LoVo (cell line): Measurements from ENCODE around the gene IRX2.

Source experiments
- DNase-seq: peaks from one replicate; pipeline ENCODE4 v3.0.0-alpha.2; 2016; ENCODE audit warnings: low spot score

The IRX2 gene

DNA sequence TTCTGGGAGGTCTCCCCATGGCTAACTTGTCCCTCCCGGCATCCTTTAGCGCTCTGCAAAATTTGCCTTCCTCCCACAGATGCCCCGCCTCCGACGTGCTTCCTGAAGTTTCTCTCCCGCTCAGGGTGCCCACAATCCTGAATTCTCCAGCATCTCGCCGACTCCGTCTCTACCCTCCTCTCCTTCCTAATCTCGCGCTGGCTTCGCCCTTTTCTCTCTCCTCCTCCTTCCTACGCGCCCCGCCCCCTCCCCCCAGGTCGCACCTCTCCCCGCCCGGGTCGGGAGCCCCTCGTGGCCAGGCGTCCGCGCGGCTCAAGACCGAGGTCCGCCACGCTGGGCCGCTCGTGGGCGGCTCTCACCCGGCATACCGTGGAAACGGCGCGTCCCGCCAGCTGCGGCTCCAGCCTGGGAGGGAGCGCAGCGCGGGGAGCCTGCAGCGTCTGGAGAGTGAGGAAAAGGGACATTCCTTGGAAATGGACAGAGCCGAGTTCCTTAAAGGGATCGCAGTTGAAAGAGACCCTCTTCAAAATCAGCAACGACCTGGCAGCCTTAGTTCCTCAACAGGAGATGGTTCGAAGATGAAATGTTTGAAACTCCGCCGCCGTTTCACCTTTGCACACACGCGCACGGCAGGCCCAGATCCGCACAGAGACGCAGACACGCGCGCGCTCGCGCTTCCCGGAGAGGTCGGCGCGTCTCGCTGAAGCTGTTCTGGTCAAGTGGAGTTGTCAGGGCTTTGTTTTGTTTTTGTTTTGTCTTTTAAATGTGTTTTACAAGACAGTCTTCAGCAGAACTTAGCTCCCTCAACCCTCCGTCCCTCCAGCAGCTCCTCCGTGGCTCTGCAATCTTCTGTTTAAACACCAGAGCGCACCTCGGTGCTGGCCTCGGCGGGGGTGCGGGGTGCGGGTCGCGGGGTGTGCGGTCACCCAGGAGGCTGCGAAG lies 5.0 kb upstream of the IRX2 start:
- no peak for DNase-seq

DNA sequence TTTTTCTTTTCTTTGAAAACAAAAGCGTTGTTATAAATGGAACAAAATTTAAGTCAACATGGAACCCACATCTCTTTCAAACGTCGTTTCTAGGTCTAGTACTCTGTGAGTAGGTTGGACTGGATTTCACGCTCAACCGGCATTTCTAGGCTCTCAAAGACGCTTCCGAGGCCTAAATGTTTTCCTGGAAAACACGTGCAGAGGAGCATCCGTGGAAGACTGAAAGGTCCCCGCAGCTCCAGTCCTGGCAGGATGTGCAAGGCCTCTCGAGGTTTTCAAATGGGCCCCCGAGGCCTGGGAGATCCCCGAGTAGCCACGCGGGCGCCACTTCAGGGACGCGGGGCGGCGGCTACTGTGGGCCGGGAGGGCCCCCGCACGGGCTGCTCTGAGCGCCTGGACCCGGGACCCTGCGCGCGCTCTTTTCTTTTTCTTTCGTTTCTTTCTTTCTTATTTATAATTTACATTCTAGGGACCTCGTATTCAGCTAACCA lies 4.2 kb upstream of the IRX2 start:
- no peak for DNase-seq

DNA sequence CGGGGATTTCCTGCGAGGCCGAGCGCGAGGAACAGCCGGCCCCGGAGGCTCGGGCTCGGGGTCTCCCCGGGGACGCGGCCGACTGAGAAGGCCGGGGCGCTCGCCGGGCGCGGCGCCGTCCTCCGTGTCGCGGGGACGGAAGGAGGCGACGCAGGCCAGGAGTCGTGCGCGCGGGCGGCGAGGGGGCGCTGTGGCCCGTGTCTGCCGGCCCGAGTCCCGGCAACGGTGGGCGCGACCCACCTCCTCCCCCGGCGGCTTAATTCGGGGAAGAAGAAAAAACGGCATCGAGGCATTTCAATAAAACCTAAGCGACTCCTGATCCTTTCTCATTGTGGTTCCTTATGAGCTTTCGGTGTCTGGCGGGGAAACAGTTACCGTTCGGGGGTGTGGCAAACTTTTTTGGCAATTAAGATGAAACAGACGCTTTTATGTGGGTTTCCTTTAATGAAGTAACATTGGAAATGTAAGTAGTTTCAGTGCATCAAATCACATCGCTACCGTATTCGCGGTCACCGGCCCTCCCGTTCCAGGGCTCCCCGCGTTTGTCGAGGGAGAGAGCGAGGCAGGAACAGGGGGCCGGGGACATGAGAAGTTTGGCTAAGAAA lies 3.7 kb upstream of the IRX2 start:
- DNase-seq, result no peak

- DNase-seq, result no peak
Observed at GRCh38 chr5:2754581-2755075, 3.2 kb upstream of the IRX2 start.

- DNase-seq, result no peak
Observed at GRCh38 chr5:2753452-2754420, 2.3 kb upstream of the IRX2 start.

GRCh38 chr5:2752821-2753439 lies 1.5 kb upstream of the IRX2 start:
- DNase-seq, result no peak

DNA sequence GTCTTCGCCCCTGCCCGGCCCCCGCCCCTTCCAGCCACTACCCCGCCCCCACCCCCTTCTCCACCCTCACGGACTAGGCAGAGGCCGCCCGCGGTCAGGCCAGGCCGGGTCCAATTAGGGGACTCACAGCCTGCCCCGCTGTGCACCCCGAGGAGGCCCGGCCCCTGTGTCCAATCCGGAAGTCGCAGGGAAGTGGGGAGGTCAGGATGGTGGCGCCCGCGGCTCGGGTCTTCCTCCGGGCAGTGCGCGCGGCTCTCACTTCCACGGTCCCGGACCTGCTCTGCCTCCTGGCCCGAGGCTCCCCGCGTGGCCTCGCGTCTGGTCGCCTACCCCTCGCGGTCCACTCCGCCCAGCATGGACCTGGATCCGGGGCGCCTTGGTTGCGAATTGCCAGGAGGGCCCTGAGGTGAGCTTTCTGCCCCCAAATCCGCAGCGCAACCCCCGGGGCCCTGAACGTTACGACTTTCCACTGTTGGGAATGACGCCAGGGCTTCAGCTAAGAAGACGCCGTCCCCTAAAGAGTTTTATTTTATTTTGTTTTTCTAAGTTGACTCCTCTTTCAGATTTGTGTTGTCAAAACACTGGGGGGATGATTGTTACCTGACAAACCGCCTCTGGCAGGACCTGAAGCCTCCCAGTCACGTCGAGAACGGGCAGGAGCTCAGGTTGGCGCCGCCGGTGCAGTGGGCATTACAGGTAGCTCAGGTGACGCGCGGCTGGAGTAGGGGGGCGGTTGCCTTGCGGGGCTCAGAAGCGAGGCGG lies 763 bp upstream of the IRX2 start:
- DNase-seq, result no peak

DNA sequence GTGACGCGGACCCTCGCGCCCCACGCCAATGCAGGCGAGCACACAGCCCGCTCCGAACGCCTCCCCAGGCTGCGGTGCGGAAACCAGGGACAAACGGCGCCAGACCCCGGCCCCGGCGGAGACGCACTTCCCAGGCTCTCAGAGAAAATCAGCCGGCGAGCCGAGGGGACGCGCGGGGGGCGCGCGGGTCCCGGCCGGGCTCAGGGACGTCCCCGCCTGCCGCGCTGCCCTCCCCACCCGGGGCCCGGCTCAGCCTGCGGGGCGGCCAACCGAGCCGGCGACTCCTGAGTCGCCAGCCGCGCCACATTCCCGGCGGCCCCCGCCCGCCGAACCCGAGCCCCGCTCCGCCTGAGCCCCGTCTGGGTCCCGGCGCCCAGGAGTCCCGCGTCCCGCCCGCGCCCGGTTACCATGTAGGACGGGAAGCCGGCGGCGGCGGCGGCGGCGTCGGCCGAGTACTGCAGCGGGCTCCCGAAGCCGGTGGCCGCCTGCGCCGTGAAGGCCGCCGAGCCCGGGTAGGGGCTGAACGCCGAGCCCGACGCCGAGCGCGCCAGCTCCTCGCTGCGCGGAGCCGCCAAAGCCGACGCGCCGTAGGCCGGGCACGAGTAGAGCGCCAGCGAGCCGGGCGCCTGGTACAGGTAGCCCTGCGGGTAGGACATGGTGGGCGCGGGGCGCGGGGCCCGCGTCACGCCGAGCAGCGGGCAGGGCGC lies 566 bp downstream of the IRX2 start:
- DNase-seq, result no peak

DNA sequence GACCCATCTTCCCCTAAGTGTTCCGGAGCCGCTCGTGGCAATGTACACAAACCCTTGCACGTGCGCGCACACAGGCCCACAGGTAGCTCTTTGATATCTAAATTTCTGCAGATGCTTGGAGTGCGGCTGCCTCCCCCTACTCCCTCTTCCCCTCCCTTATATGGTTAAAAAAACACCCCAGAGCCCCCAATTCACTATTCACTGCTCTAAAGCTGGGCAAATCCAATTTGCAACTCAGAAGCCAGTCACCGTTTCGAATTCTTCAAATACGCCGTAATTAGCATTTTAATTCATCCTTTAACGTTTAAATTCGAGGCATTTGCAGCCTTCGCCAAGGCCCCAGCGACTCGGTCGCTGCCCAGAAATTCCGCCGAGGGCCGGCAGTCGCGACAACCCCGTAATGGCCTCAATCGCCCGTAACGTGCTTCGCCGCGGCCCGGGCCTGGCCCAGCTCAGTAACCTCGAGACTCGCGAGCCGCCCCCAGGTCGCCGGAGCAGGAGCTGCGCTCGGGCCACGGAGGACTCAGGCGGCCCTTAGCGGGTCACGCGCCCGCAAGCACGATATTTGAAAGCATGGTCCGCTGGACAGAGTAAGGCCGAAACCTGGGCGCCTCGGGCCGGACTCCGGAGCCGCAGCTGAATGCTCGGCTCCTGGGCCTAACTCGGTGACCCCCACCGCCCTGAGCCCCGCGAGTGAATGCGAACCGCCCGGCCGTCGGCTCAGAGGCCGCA lies 1.3 kb downstream of the IRX2 start:
- no peak for DNase-seq

- DNase-seq, result no peak
Observed at GRCh38 chr5:2749514-2750025, 1.9 kb downstream of the IRX2 start.

- DNase-seq, result no peak
Observed at GRCh38 chr5:2748861-2749513, 2.5 kb downstream of the IRX2 start.

DNA sequence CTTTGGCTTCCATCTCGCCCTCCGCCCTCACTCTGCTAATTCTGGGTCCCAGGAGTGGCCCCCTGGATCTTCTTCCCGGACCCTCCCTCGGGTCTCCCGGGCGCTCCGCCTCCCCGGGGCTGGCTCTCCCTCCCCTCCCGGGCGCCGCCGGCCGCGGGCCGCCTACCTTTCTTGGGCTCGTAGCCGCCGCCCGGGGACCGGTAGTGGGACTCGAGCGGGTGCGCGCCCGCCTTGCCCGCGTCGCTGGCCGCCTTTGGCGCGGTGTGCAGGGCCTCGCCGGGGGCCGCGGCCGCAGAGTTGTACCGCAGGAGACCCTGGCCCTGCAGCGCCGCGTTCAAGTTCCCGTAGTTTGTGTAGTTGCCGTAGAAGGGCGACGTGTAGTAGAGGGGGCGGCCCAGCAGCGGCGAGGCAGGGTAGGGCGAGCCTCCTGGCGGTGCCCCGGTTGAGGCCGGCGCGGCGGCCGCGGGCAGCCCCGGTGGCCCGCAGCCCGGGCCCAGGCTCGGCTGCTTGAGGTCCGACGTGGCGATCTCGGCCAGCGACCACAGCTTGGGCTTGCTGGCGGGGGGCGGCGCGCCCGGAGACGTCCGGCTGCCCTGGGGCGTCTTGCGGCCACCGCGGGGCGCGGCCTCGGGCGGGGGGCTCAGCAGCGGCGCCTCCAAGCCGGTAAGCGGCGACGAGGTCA lies 3.2 kb downstream of the IRX2 start:
- no peak for DNase-seq

DNA sequence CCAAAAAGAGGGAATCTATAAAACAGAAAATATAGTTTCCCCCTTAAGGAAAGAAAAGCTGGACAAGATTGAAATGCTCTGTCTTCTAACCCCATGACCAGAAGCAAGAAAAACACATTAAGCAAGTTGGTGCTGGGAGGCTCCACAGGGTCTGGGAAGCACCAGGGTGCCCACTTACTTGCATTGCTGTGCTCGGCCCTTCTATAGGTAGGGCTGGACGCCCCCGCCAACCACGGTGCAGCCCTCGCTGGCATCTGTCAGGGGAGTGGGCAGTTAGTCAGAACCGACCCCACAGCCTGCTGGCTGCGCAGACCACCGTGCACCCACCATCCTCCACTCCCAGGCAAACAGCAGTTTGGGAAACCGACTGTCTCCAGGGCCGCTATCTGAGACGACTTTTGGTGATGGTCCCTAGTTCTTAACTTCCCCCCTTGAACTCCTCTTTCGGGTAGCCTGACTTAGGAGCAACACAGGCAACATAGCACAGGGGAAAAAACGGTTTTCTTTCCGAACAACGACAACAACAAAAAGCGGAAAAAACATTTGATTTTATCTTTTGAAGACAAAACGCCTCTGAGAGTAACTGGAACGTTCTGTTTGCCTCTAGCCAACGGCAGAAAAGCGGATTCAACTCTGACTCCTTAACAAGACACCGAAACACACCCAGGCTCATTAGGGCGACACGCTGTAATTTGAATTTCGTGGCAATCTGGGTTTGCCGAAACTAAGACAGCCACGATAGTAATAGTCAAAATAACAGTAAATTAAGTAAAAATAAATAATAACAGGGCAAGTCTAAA lies 3.9 kb downstream of the IRX2 start:
- DNase-seq, result no peak

- DNase-seq, result no peak
Observed at GRCh38 chr5:2746561-2747032, 4.9 kb downstream of the IRX2 start.

DNA sequence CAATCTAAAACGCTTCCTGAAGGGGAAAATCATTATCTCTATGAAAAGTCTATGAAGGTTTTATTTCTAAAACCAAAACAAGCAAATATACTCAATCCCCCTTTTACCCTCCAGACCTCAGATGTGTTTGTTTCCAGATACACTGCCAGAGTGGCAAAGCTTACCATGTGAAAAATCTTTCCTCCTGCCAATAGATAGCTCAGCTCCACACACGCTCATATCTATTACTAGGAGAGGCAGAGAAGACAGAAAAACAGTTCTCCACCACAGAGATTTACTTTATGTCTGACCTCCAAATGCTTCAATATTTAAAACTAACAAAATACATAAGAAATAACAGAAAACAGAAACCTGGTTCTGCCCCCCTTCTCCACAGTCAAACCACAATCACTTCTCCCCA lies 7.0 kb downstream of the IRX2 start:
- DNase-seq, result no peak

DNA sequence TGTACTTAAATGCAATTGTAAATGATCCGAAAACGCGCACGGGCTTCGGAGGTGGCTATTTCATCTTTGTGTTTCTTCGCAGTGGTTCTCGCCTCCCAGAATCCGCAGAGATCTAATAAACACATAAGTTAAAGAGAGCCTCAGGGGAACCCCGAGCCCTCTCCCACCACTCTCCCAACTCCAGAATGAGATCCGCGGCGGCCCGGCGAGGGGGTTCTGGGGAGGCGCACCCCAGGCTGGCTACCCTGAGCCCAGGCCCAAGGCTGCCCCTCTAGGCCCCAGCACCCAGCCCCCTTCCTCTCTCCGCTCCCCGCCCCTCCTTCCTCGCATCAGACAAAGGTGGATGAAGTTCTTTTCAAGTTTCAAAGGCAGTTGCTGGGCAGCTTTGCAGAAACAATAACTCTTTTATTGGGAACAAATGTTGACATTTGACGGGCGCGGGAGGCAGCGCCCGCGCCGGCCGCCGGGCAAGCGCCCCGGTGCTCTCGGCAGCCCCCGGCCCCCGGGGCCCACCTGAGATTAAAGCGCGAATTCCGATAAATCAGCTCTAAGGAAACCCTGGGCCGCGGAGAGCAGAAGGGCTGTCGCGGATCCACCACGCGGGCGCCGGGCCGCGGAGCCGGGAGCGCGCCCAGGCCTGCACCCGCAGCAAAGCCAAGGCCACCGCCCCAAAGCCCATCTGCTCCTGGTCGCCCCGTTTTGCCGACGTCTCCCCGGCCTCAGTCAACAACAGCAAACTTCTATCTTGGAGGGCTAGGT lies 8.4 kb downstream of the IRX2 start:
- no peak for DNase-seq
